ENCODE results near the gene DENND1A. TPM values are rescaled to one million over a fixed set of nuclear protein-coding genes. Genes with fewer than 3 reads are reported as not detected.

The DENND1A gene
- total RNA-seq, 1 experiment from 2014 or later, result 23.5 TPM

DNA sequence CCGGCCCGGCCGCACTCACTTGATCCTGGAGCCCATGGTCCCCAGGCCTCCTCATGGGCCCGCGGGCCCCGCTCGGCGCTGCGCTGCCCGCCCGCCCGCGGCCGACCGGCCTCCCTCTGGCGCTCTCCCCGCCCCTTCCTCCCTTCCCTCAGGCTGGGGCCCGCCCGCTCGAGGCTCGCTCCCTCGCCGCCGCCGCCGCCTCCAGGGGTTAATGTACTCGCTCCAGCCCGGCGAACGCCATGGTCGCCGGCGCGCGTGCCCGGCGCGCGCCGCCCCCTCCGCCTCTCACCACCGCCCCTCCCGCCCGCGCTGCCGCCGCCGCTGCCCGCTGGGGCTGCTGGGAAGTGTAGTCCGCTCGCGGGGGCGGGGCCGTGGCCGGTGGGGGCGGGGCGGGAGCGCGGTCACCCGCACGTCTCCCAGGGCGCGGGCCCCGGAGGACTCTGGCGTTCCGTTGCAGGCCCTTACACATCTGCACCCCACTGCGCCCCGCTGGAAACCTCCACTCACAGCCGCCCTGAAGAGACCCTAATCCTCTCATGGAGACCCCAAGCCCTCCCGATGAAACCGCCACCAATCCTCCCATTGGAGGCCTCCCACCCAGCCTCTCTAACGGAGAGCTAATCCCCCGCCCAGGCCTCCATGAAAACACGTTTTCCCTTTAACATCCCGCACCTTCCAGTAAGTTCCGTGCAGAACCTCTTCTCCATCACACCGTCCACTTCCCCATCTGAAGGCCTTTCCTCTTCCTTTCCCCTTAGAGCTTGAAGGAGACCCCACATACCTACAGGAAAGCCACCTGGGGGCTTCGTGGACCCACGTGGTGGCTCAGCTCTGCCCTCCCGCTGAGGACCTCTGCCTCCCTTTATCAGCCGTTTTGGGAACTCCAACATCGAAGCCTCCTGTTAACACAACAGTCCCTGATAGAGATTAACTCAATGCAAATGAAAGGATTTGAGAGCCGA, at the start of gene DENND1A (continued):
- TF ChIP-seq ZNF423 (CRISPR knock-in tag; IDR thresholded peaks at IDR 0.05), result peak; percentile 25
- TF ChIP-seq IRF1 (CRISPR knock-in tag; IDR thresholded peaks at IDR 0.05), result 0 out of 2 replicates have a peak, but pooled peaks have one; percentile 28
- TF ChIP-seq NFATC4 (CRISPR knock-in tag; IDR thresholded peaks at IDR 0.05), result no peak
- no peak for TF ChIP-seq FOXJ3 (CRISPR knock-in tag; IDR thresholded peaks at IDR 0.05; ENCODE audit: borderline replicate concordance)
- no peak for TF ChIP-seq MYBL2 (CRISPR knock-in tag; IDR thresholded peaks at IDR 0.05)
- no peak for TF ChIP-seq KAT7 (CRISPR knock-in tag; IDR thresholded peaks at IDR 0.05; ENCODE audit: borderline replicate concordance)
- no peak for TF ChIP-seq ZNF263 (CRISPR knock-in tag; IDR thresholded peaks at IDR 0.05; ENCODE audit: low read depth)
- TF ChIP-seq FOXP1 (CRISPR knock-in tag; IDR thresholded peaks at IDR 0.05; ENCODE audit: borderline replicate concordance), result no peak
- TF ChIP-seq TCF7 (CRISPR knock-in tag; IDR thresholded peaks at IDR 0.05; ENCODE audit: low read depth), result no peak
- TF ChIP-seq, protein P1, sequence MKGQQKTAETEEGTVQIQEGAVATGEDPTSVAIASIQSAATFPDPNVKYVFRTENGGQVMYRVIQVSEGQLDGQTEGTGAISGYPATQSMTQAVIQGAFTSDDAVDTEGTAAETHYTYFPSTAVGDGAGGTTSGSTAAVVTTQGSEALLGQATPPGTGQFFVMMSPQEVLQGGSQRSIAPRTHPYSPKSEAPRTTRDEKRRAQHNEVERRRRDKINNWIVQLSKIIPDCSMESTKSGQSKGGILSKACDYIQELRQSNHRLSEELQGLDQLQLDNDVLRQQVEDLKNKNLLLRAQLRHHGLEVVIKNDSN (CRISPR knock-in tag; IDR thresholded peaks at IDR 0.05), result peak; percentile 50; the same call in 1 of the 2 replicates
- TF ChIP-seq ZNF232 (CRISPR knock-in tag; IDR thresholded peaks at IDR 0.05), result no peak
- peak; percentile 51; the same call in 1 of the 2 replicates for TF ChIP-seq FOXP4 (CRISPR knock-in tag; IDR thresholded peaks at IDR 0.05)
- TF ChIP-seq OVOL2 (CRISPR knock-in tag; IDR thresholded peaks at IDR 0.05; ENCODE audit: borderline replicate concordance), result no peak
- no peak for TF ChIP-seq ZNF317 (CRISPR knock-in tag; IDR thresholded peaks at IDR 0.05; ENCODE audit: borderline replicate concordance, low read depth)
- TF ChIP-seq NFE2L1 (CRISPR knock-in tag; IDR thresholded peaks at IDR 0.05), result 0 out of 2 replicates have a peak, but pooled peaks have one; percentile 23
- TF ChIP-seq NR3C1 (CRISPR knock-in tag; conservative IDR thresholded peaks at IDR 0.05; ENCODE audit: low read depth), result no peak
- TF ChIP-seq IRF2 (CRISPR knock-in tag; IDR thresholded peaks at IDR 0.05; ENCODE audit: borderline replicate concordance, low read depth), result no peak
- no peak; the same call in 1 of the 2 replicates for TF ChIP-seq ZNF671 (CRISPR knock-in tag; IDR thresholded peaks at IDR 0.05)
- no peak for TF ChIP-seq PRRX2 (CRISPR knock-in tag; IDR thresholded peaks at IDR 0.05)
- no peak for TF ChIP-seq RORB (CRISPR knock-in tag; IDR thresholded peaks at IDR 0.05)
- TF ChIP-seq, protein P2, sequence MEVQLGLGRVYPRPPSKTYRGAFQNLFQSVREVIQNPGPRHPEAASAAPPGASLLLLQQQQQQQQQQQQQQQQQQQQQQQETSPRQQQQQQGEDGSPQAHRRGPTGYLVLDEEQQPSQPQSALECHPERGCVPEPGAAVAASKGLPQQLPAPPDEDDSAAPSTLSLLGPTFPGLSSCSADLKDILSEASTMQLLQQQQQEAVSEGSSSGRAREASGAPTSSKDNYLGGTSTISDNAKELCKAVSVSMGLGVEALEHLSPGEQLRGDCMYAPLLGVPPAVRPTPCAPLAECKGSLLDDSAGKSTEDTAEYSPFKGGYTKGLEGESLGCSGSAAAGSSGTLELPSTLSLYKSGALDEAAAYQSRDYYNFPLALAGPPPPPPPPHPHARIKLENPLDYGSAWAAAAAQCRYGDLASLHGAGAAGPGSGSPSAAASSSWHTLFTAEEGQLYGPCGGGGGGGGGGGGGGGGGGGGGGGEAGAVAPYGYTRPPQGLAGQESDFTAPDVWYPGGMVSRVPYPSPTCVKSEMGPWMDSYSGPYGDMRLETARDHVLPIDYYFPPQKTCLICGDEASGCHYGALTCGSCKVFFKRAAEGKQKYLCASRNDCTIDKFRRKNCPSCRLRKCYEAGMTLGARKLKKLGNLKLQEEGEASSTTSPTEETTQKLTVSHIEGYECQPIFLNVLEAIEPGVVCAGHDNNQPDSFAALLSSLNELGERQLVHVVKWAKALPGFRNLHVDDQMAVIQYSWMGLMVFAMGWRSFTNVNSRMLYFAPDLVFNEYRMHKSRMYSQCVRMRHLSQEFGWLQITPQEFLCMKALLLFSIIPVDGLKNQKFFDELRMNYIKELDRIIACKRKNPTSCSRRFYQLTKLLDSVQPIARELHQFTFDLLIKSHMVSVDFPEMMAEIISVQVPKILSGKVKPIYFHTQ (CRISPR knock-in tag; IDR thresholded peaks at IDR 0.05), result no peak
- peak; percentile 27; the same call in 1 of the 2 replicates for TF ChIP-seq SMAD3 (CRISPR knock-in tag; IDR thresholded peaks at IDR 0.05; ENCODE audit: borderline replicate concordance)
- no peak for TF ChIP-seq ZSCAN18 (CRISPR knock-in tag; IDR thresholded peaks at IDR 0.05)
- peak; percentile 34 for TF ChIP-seq SP1 (CRISPR knock-in tag; conservative IDR thresholded peaks at IDR 0.05)
- no peak for TF ChIP-seq JUN (CRISPR knock-in tag; IDR thresholded peaks at IDR 0.05)
- no peak for TF ChIP-seq STAT6 (CRISPR knock-in tag; conservative IDR thresholded peaks at IDR 0.05; ENCODE audit: low read depth)
- no peak for TF ChIP-seq SMAD4 (CRISPR knock-in tag; IDR thresholded peaks at IDR 0.05)
